A172 (cell line): ENCODE data around the gene UGT2B10. TPM values are rescaled to one million over a fixed set of nuclear protein-coding genes. Genes with fewer than 3 reads are reported as not detected.
"Not testable (repeated sequence)": the region's sequence is repeated elsewhere in the genome, so short reads cannot be mapped to it uniquely, and the experiment has no call there.

Experiments used
- DNase-seq: peaks from one replicate; pipeline ENCODE4 v3.0.0-alpha.2; 2015; ENCODE audit warnings: low spot score
- total RNA-seq: library from RNA; depleted of rRNA; stranded (reverse); fragments of >200 nt; shearing (Covaris generic); gene quantifications from 2 replicates; pipeline ENCODE4 v1.2.3, GENCODE V29; 2014; rRNA removed

Gene UGT2B10
- total RNA-seq: not detected in 2 replicates

DNA sequence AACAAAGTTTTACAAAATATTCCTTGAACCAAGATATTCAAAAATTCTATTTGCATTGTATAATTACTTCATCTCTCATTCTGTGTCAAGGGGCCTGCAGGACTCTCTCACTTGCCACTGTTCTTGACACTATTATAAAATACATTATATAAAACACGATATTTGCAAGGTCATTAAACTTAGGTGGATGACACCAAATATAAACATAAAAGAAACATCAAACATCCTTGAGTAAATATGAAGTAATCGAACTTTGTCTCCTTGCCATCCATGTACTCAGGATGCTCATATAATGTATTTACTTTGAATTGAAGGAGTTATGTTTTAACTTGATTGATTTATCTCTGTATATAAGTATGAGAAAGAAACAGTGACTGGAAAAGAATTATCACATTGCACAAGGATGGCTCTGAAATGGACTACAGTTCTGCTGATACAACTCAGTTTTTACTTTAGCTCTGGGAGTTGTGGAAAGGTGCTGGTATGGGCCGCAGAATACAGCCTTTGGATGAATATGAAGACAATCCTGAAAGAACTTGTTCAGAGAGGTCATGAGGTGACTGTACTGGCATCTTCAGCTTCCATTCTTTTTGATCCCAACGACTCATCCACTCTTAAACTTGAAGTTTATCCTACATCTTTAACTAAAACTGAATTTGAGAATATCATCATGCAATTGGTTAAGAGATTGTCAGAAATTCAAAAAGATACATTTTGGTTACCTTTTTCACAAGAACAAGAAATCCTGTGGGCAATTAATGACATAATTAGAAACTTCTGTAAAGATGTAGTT is at the start of gene UGT2B10:
Gene UGT2B10, plus strand, starts transcription at position 378 of the 793 bp plus-strand sequence. Its CDS starts 26 bp downstream, at position 404.
- not testable (repeated sequence) for DNase-seq

DNA sequence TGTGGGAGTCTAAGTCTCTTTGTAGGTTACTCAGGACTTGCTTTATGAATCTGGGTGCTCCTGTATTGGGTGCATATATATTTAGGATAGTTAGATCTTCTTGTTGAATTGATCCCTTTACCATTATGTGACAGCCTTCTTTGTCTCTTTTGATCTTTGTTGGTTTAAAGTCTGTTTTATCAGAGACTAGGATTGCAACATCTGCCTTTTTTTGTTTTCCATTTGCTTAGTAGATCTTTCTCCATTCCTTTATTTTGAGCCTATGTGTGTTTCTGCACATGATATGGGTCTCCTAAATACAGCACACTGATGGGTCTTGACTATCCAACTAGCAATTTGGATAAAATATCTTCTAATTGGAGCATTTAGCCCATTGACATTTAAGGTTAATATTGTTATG is 44.0 kb upstream of the UGT2B10 start:
- DNase-seq: not testable (repeated sequence)

DNA sequence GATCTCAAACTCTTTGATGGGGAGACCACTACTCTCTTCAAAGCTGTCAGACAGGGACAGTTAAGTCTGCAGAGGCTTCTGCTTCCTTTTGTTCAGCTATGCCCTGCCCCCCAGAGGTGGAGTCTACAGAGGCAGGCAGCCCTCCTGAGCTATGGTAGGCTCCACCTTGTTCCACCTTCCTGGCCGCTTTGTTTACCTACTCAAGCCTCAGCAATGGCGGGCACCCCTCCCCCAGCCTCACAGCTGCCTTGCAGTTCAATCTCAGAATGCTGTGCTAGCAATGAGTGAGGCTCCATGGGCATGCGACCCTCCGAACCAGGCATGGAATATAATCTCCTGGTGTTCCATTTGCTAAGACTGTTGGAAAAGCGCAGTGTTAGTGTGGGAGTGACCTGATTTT is 42.1 kb upstream of the UGT2B10 start:
- no peak for DNase-seq

DNA sequence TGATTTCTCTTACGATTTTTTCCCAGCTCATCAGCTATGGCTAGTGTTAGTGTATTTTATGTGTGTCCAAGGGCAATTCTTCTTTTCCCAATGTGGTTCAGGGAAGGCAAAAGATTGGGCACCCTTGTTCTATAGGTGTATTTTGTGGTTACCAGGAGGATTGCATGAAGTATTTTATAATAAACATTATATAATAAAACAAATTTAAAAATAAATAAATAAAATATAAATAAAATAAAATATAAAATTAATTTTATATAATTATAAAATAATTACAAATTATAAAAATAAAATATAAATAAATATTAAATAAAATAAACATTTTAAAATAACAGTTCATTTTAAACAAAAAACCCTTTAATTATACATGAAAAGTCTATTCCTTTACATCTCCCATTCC is 35.6 kb upstream of the UGT2B10 start:
- no peak for DNase-seq

DNA sequence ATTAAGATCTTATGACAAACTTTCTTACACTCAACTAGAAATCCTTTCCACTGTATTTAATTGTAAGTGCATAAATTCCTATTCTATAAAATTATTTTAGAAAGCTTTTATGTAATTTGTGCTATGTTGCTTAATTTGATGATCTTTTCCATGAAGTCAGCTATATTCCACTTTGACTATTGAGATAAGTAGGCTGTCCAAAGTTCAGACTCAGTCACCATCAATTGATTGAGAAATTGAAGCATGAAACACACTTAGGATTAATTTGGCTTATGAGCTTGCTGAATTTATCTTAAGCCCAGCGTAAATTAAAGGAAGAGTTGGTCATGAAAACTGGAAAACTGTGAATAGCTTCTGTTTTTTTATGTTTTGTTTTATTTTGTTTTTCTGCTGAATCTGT is 18.7 kb upstream of the UGT2B10 start:
- no peak for DNase-seq

DNA sequence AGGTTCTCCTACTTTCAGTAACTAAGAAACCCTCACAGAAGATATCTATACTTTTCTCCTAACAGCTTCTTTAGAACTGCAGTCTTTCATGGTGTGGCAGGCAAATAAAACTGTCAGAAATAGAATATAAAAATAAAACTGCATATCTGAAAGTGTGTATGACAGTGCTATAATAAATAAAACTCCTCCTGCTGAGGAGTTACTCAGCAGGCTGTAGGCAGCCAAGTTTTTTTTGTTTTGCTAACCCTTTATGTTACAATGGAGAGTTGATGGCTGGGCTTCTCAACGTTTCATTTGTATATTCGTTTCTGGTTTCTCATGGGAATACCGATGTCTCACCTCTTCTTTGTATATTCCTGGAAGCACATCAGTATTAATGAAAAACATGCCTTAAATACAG is 18.2 kb upstream of the UGT2B10 start:
- DNase-seq: no peak

DNA sequence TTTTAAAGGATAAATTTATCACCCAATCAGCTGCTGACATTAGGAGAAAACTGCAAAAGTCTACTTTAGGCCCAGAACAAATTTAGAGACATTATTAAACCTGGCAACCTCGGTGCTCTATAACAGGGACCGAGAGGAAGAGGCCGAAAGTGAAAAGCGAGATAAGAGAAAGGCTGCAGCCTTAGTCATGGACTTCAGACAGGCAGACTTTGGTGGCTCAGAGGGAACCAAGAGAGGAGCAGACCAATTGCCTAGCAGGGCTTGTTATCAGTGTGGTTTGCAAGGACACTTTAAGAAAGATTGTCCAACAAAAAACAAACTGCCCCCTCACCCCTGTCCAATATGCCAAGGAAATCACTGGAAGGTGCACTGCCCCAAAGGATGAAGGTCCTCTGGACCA is 12.8 kb upstream of the UGT2B10 start:
- no peak for DNase-seq

DNA sequence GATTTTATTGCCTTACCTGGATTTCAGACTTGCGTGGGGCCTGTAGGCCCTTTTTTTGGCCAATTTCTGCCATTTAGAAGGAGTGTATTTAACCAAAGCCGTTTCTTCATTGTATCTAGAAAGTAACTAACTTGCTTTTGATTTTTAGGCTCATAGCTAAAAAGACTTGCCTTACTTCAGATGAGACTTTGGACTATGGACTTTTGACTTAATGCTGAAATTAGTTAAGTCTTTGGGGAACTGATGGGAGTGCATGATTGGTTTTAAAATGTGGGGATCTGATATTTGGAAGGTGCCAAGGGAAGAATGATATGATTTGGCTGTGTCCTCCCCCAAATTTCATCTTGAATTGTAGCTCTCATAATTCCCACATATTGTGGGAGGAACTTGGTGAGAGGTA is 7.7 kb upstream of the UGT2B10 start:
- no peak for DNase-seq

DNA sequence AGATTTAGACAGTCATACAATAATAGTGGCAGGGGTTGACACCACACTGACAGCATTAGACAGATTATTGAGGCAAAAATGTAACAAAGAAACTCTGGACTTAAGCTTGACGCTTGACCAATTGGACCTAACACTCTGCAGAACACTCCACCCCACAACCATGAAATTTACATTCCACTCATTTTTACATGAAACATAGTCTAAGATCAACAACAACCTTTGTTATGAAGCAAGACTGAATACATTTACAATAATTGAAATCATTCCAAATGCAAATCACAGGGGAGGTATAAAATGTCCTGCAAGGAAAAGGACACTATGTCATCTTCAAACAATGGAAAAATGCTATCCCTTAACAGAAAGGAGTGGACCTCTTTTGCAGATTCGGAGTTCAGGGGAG is 4.9 kb upstream of the UGT2B10 start:
- no peak for DNase-seq

GRCh38 chr4:68816410-68817265 is 844 bp downstream of the UGT2B10 start:
- not testable (repeated sequence) for DNase-seq

DNA sequence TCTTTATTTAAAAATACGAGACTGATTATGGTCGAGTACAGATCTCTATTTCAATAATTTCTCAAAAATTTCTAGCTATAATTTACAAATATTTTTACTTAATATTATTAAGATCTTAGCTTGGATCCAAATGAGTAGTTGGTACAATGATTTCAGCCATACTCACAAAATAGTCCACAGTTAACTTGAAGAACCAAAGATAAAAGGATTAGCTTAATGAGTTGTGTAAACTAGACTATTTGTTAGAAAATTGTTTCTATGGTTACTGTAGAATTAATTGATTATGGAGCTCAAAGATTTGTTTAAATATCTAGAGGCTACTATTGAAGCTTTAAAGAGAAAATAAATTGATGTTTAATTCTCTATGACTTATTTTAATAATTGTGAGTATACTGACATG is 1.6 kb downstream of the UGT2B10 start:
- DNase-seq: no peak

- DNase-seq: not testable (repeated sequence)
Measured at GRCh38 chr4:68818030-68818462, 2.3 kb downstream of the UGT2B10 start.

DNA sequence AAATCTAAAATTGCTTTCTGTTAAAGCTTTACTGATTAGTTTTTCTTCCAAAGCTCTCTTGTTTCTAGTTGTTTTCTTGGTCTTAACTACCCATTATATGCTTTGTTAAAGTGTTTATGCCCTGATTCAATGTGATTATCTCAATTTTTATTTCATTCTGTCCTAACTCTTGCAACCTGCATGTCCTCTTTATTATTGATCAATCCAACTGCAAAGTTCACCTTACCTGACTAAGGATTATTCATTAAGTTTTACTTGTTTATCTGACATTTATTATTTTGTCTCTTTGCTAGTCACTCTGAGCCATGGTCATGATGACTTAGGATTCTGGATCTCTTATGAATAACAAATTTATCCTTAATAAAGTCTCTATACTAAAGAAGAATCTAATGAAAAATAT is 15.8 kb downstream of the UGT2B10 start:
- no peak for DNase-seq

DNA sequence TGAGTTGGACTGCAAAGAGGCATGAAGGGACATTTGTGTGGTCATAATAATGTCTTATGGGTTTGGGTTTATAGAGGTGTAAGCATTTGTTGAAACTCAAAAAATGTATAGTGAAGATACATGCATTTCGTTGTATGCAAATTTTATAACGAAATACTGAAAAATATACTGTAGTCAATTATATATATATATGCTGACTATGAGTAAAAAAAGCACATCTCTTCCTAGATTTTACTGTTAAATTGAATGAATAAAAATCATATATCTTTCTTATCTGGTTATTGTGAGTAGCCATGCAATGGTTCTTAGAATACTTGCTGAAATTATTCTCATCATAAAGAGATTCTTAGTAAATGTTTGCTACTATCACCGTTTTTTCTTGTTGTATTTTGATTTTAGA is 34.5 kb downstream of the UGT2B10 start:
- DNase-seq: no peak

- DNase-seq: no peak
Measured at GRCh38 chr4:68855771-68856170, 40.0 kb downstream of the UGT2B10 start.

- DNase-seq: no peak
Measured at GRCh38 chr4:68858039-68858438, 42.2 kb downstream of the UGT2B10 start.

DNA sequence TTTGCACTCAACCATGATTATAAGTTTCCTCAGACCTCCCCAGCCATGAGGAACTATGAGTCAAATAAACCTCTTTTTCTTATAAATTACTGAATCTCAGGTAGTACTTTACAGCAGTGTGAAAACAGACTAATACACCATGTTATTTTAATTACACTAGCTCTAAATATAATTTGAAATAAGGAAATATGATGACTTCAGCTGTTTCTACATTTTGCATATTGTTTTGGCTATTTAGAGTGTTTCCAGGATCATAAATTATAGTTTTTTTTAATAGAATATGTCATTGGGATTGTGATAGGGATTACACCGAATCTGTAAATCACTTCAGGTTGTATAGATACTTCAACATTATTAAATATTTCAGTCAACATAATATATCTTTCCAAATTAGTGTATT is 43.9 kb downstream of the UGT2B10 start:
- DNase-seq: no peak

- DNase-seq: no peak
Measured at GRCh38 chr4:68861057-68861456, 45.3 kb downstream of the UGT2B10 start.

- DNase-seq: no peak
Measured at GRCh38 chr4:68864438-68865187, 48.8 kb downstream of the UGT2B10 start.

- no peak for DNase-seq
Measured at GRCh38 chr4:68865188-68865638, 49.4 kb downstream of the UGT2B10 start.

GRCh38 chr4:68865760-68866159 is 50.0 kb downstream of the UGT2B10 start:
- DNase-seq: no peak

- no peak for DNase-seq
Measured at GRCh38 chr4:68869274-68869773, 53.5 kb downstream of the UGT2B10 start.
